AG09309 (cell line): ENCODE measurements around the gene TMEM150B.

Experiments
- DNase-seq: peaks from one replicate; pipeline ENCODE4 v3.0.0-alpha.2; 2010; ENCODE audit warnings: low read depth
- H3K4me3 ChIP-seq: 2 replicates; pipeline ENCODE4 v1.5.1; 2011; ENCODE audit warnings: mild to moderate bottlenecking, low read depth, low read length, moderate library complexity; ENCODE audit not compliant: control insufficient read depth
- CTCF ChIP-seq: IDR thresholded peaks from 2 replicates; pipeline ENCODE4 v1.5.1; 2011; ENCODE audit warnings: mild to moderate bottlenecking, low read depth, low read length, inconsistent platforms; ENCODE audit not compliant: insufficient read depth, control insufficient read depth; ENCODE audit errors: missing control alignments

The TMEM150B gene

DNA sequence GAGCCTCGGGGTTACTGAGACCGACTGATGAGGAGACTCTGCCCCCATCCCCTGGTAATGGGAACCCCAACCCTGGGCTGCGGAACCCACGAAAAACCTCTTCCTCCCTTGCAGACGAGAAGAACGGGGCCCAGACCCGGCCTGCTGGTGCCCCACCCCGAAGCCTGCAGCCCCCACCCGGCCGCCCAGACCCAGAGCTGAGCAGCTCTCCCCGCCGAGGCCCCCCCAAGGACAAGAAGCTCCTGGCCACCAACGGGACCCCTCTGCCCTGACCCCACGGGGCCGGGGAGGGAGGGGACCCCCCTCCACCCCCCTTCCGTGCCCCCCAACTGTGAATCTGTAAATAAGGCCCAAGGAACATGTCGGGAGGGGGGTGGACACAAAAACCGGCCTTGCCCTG is 13.3 kb downstream of the TMEM150B start:
- no peak overlapping the region for H3K4me3 ChIP-seq
- no peak for DNase-seq
- TF ChIP-seq CTCF = no peak

DNA sequence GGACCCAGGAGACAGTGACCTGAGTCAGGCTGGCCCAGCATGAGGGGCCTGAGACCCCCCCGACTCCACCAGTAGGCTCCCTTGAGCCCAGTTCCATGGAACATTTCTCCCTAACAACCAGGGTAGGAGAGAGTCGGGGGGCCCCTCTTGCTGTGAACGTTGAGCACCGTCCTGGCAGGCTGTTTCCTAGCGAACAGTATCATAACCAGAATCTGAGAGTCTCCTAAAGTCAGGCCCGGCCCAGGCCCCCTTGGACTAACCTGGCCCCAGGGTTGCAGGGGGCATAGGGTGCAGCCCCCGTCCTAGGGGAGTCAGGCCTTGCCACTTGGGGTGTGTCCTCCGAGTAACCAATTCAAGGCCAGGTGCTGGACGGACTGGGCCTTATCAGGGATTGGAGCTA is 13.7 kb downstream of the TMEM150B start:
- no peak for TF ChIP-seq CTCF
- no peak overlapping the region for H3K4me3 ChIP-seq
- no peak for DNase-seq

DNA sequence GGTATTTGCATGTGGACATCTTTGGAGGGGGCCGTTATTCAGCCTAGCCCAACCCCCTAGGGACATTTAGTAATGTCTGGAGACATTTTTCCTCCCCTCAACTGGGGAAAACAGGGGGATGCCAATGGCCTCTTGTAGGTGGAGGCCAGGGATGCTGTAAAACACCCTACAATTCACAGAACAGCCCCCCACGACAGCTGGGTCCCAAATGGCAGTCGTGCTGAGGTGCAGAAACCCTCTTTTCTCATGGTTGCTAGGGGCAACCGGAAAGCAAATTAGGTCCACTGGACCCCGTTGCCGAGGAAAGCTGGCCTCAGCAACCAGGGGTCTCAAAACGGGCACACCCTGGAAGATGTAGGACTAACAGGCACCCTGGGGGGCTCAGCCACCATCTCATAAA is 14.6 kb downstream of the TMEM150B start:
- DNase-seq = no peak
- no peak overlapping the region for H3K4me3 ChIP-seq
- TF ChIP-seq CTCF = no peak

- DNase-seq = no peak
- TF ChIP-seq CTCF = no peak
- no peak overlapping the region for H3K4me3 ChIP-seq
Observed at GRCh38 chr19:55309448-55309847, 15.7 kb downstream of the TMEM150B start.

DNA sequence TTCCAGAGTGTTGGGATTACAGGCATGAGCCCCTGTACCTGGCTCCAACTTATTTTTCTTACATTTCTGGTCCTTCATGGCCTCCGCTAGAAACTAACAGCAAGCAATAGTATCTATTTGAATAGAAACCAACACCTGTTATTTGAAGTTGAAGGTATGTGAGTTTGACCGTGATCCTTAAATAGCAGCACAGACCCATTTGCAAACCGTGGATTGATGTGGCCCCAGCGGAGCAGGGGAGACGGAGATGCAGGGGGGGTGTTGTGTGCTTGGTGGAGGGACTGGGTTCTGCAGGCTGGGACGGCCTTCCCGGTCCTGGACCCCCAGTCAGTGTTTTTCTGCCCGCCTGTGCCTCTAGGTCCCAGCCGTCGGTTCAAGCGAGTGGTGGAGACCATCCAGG is 16.9 kb downstream of the TMEM150B start:
- H3K4me3 ChIP-seq = no peak overlapping the region
- no peak for TF ChIP-seq CTCF
- DNase-seq = no peak

DNA sequence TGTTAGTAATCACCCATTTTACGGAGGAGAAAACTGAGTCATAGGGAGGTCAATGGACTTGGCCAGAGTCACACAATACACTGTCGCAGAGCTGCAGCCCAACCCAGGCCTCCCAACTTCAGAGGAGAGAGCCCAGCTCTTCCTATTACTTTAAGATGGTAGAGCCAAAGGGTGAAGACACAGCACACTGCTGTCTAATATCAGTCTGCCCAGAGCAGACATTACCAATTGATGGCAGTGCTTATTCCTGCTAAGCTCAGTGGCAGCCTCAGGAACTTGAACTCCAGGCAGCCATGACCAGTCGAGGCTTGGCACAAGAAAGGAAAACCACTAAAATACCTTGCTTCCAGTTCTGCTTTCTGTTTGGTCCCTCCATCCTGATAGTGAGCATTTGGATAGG is 18.4 kb downstream of the TMEM150B start:
- DNase-seq = no peak
- no peak for TF ChIP-seq CTCF
- no peak overlapping the region for H3K4me3 ChIP-seq

- no peak overlapping the region for H3K4me3 ChIP-seq
- TF ChIP-seq CTCF = no peak
- DNase-seq = no peak
Observed at GRCh38 chr19:55305983-55306562, 19.1 kb downstream of the TMEM150B start.
